ENCODE data around the gene SEC23A. TPM values are rescaled to one million over a fixed set of nuclear protein-coding genes. Genes with fewer than 3 reads are reported as not detected.

The SEC23A gene
- total and polyA plus RNA-seq, 2 of the 13 experiments (the other 11 are each of a cell fraction or from before 2014, with no cell fraction given): 403 to 887 TPM

GRCh38 chr14:39017096-39018016 lies 85.7 kb downstream of the SEC23A start (continued):
- TF ChIP-seq ZBTB34 (CRISPR knock-in tag; IDR thresholded peaks at IDR 0.05): 0 out of 2 replicates have a peak, but pooled peaks have one; percentile 58
- 0 out of 2 replicates have a peak, but pooled peaks have one; percentile 46 for TF ChIP-seq ZNF572 (CRISPR knock-in tag; IDR thresholded peaks at IDR 0.05)
- TF ChIP-seq, protein P1, sequence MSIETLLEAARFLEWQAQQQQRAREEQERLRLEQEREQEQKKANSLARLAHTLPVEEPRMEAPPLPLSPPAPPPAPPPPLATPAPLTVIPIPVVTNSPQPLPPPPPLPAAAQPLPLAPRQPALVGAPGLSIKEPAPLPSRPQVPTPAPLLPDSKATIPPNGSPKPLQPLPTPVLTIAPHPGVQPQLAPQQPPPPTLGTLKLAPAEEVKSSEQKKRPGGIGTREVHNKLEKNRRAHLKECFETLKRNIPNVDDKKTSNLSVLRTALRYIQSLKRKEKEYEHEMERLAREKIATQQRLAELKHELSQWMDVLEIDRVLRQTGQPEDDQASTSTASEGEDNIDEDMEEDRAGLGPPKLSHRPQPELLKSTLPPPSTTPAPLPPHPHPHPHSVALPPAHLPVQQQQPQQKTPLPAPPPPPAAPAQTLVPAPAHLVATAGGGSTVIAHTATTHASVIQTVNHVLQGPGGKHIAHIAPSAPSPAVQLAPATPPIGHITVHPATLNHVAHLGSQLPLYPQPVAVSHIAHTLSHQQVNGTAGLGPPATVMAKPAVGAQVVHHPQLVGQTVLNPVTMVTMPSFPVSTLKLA (IDR thresholded peaks at IDR 0.05): peak; percentile 32; the same call in 1 of the 2 replicates
- TF ChIP-seq GABPB1 (CRISPR knock-in tag; IDR thresholded peaks at IDR 0.05): peak; percentile 45; the same call in 1 of the 2 replicates
- TF ChIP-seq SPEN (CRISPR knock-in tag; IDR thresholded peaks at IDR 0.05; ENCODE audit: low read depth): peak; percentile 28; the same call in 1 of the 2 replicates
- peak; percentile 51; the same call in 1 of the 2 replicates for TF ChIP-seq KMT2A (CRISPR knock-in tag; IDR thresholded peaks at IDR 0.05)
- TF ChIP-seq ZSCAN20 (CRISPR knock-in tag; IDR thresholded peaks at IDR 0.05; ENCODE audit: borderline replicate concordance): 0 out of 2 replicates have a peak, but pooled peaks have one; percentile 40
- TF ChIP-seq ADNP (CRISPR knock-in tag; IDR thresholded peaks at IDR 0.05): peak; percentile 63; the same call in 1 of the 2 replicates
- peak; percentile 78; the same call in 1 of the 2 replicates for TF ChIP-seq ZBTB20 (CRISPR knock-in tag; IDR thresholded peaks at IDR 0.05; ENCODE audit: borderline replicate concordance, low read depth)
- peak; percentile 19; the same call in 1 of the 2 replicates for TF ChIP-seq ATF7-NPFF (CRISPR knock-in tag; IDR thresholded peaks at IDR 0.05; ENCODE audit: low read depth)
- 0 out of 2 replicates have a peak, but pooled peaks have one; percentile 17 for TF ChIP-seq NAIF1 (CRISPR knock-in tag; IDR thresholded peaks at IDR 0.05; ENCODE audit: borderline replicate concordance)
- peak; percentile 94 for TF ChIP-seq ZNF225 (CRISPR knock-in tag; IDR thresholded peaks at IDR 0.05)
- TF ChIP-seq CTCF (CRISPR knock-in tag; IDR thresholded peaks at IDR 0.05): peak; percentile 80
- peak; percentile 28 for TF ChIP-seq ASH2L (IDR thresholded peaks at IDR 0.05; ENCODE audit: insufficient read length, low read depth, low read length)
